Lung (tissue), 12 donors: ENCODE data around the gene GARIN5A. TPM values are rescaled to one million over a fixed set of nuclear protein-coding genes. Genes with fewer than 3 reads are reported as not detected.

Experiments used
- ATAC-seq: fragments of 200-7000 bp; cut with Tn5 transposase; one replicate; pipeline ENCODE4 v1.9.1; 2020; ENCODE audit warnings: moderate number of reproducible peaks; ENCODE audit not compliant: insufficient read depth, low FRiP score
- DNase-seq, 3 donors: peaks; one replicate each; pipeline ENCODE4 v3.0.0-alpha.2; 2013 to 2017
- H3K27ac ChIP-seq, 2 donors: one replicate each; pipeline ENCODE4 v1.5.1; 2013; ENCODE audit warnings: mild to moderate bottlenecking in 2 of 2, moderate library complexity in 2 of 2, control low read depth in 1 of 2, inconsistent platforms in 1 of 2, low read depth in 1 of 2, low read length in 1 of 2
- H3K27me3 ChIP-seq, 3 donors: one replicate each; pipeline ENCODE4 v1.5.1; 2013; ENCODE audit warnings: low read length in 2 of 3; ENCODE audit not compliant: control insufficient read depth in 3 of 3, insufficient read depth in 3 of 3
- H3K36me3 ChIP-seq, 4 donors: one replicate each; pipeline ENCODE4 v1.5.1; 2013; ENCODE audit warnings: low read length in 4 of 4, mild to moderate bottlenecking in 1 of 4, moderate library complexity in 1 of 4; ENCODE audit not compliant: control insufficient read depth in 4 of 4, insufficient read depth in 4 of 4
- H3K4me1 ChIP-seq, 5 donors: one replicate each; pipeline ENCODE4 v1.5.1; 2013; ENCODE audit warnings: low read length in 5 of 5, mild to moderate bottlenecking in 2 of 5, moderate library complexity in 1 of 5; ENCODE audit not compliant: control insufficient read depth in 5 of 5, insufficient read depth in 5 of 5
- H3K4me3 ChIP-seq: one replicate; pipeline ENCODE4 v1.5.1; 2013; ENCODE audit warnings: mild to moderate bottlenecking, control low read depth, moderate library complexity
- H3K9ac ChIP-seq, 2 donors: one replicate each; pipeline ENCODE4 v1.5.1; 2013; ENCODE audit warnings: low read length in 2 of 2, control low read depth in 1 of 2; ENCODE audit not compliant: insufficient read depth in 1 of 2
- H3K9me3 ChIP-seq, 4 donors: one replicate each; pipeline ENCODE4 v1.5.1; 2013; ENCODE audit warnings: low read length in 3 of 4, mild to moderate bottlenecking in 1 of 4, moderate library complexity in 1 of 4; ENCODE audit not compliant: control insufficient read depth in 4 of 4, insufficient read depth in 3 of 4
- CTCF ChIP-seq: IDR thresholded peaks from 2 replicates; pipeline ENCODE4 v1.5.1; 2012; ENCODE audit warnings: mild to moderate bottlenecking; ENCODE audit errors: control extremely low read depth, extremely low read depth
- WGBS, 2 donors: extraction: QIAGEN DNeasy Blood & Tissue Kit; methylation state at CpG; one replicate each; pipeline ENCODE4 v1.1.7; 2013; 5-methylcytosine and 5-hydroxymethylcytosine counted together
- polyA plus RNA-seq, 2 donors: library from polyadenylated mRNA; stranded (reverse); fragments of 200-250 nt; gene quantifications; one replicate each; pipeline ENCODE4 v1.2.1, GENCODE V29; 2013
- total RNA-seq, 2 donors: library from RNA; depleted of rRNA in 1 of 2; stranded (reverse); fragments of >200 nt in 1 of 2; gene quantifications; one replicate each; pipeline ENCODE4 v1.2.1, GENCODE V29; 2014 to 2021
- donor health status: control.
- donor health status: control.
- donor health status: Bipolar disorder and iron deficiency.
- donor health status: healthy.
- donor health status: DM: yes; HTN: yes; CAD: no.

Gene GARIN5A
- total and polyA plus RNA-seq, 4 donors: 1.7 to 5.0 (median 2.4) TPM

DNA sequence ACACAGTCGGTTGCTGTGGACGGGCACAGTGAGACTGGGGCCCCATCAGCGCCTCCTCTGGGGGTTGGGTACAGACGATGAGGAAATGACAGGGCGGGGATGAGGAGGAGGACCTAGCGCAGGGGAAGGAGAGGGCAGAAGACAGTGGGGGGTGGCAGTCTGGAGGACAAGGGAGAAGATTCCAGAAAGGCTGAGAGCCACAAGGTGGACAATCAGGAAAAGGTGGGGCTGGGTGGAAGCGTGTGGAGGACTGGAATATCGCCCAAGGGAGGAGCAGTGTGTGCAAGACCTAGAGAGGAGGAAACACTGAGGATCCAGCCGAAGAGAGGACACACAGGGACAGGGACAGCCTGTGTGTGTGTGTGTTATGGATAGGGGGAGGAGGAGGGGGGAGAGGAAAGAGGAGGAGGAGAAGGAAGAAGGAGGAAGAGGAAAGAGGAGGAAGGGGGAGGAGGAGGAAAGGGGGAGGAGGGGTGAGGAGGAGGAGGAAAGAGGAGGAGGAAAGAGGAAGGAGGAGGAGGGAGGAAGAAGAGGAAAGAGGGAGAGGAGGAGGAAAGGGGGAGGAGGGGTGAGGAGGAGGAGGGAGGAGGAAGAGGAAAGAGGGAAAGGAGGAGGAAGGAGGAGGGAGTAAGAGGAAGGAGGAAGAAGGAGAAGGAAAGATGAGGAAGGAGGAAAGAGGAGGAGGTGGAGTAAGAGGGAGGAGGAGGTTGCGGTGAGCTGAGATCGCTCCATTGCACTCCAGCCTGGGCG lies 15.8 kb upstream of the GARIN5A start:
- TF ChIP-seq CTCF: no peak
- ATAC-seq (no peak), DNase-seq (no peak)
- no peak overlapping the region for H3K27ac ChIP-seq
- H3K9me3 ChIP-seq: peaks cover 0 to 2% (median 0%) of the 10 kb centered on the region in 4 donors
- no peak overlapping the region for H3K4me3 ChIP-seq
- no peaks in the 10 kb centered on the region for H3K36me3 ChIP-seq
- 3 to 27% methylated on average over 9 to 12 of the region's 12 CpGs for WGBS, 2 donors
- H3K9ac ChIP-seq: no peak overlapping the region
- peaks cover 0 to 13% (median 0%) of the 10 kb centered on the region in 5 donors for H3K4me1 ChIP-seq
- peaks cover 0 to 36% (median 16%) of the 10 kb centered on the region in 3 donors for H3K27me3 ChIP-seq

DNA sequence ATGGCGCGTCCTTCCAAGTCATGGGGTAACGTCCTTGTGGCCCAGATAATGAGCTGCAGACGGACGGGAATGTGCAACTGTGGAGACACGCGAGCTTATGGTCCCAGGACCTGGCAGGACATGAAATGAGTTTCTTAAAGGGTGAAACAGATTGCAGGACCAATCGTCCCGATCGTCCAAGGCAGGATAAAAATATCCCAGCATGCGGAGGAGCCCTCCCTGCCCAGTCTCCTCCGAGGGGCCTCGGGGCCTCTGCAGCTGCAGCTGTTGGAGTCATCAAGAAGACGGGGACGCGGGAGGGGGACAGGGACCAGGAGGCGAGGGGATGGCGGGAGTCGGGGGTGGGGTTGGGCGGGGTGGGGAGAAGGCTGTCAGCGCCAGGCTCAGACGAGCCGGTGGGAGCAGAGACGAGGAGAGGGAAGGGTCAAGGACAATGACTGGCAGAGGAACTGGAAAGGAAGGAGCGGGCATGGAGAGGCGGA lies 14.4 kb upstream of the GARIN5A start:
- Histone ChIP-seq H3K36me3 (no peaks in the 10 kb centered on the region), H3K27me3 (peaks cover 0 to 36% (median 19%) of the 10 kb centered on the region in 3 donors), H3K27ac (no peak overlapping the region), H3K9me3 (peaks cover 0 to 2% (median 0%) of the 10 kb centered on the region in 4 donors), H3K4me1 (peaks cover 0 to 13% (median 0%) of the 10 kb centered on the region in 5 donors), H3K4me3 (no peak overlapping the region), H3K9ac (no peak overlapping the region)
- TF ChIP-seq CTCF: no peak
- peak; percentile 59 to 65 (median 64) for DNase-seq
- no peak for ATAC-seq
- 45 to 56% methylated on average over 26 of the region's 26 CpGs for WGBS, 2 donors

- H3K27ac ChIP-seq: no peak overlapping the region
- no peak for ATAC-seq
- no peak for TF ChIP-seq CTCF
- no peak overlapping the region for H3K4me3 ChIP-seq
- H3K9ac ChIP-seq: no peak overlapping the region
- peaks cover 0 to 13% (median 0%) of the 10 kb centered on the region in 5 donors for H3K4me1 ChIP-seq
- H3K27me3 ChIP-seq: peaks cover 0 to 36% (median 19%) of the 10 kb centered on the region in 3 donors
- peaks cover 0 to 2% (median 0%) of the 10 kb centered on the region in 4 donors for H3K9me3 ChIP-seq
- 95 to 96% methylated on average over 18 of the region's 18 CpGs for WGBS, 2 donors
- H3K36me3 ChIP-seq: peaks cover 0 to under 1% (median 0%) of the 10 kb centered on the region in 4 donors
- no peak for DNase-seq
Measured at GRCh38 chr19:50490411-50490811, 13.8 kb upstream of the GARIN5A start.
